Right lung (tissue), 5 donors: Measurements from ENCODE around the gene PIK3R4. TPM values are rescaled to one million over a fixed set of nuclear protein-coding genes. Genes with fewer than 3 reads are reported as not detected.

Experiments
- DNase-seq, 2 donors: peaks; one replicate each; pipeline ENCODE4 v3.0.0-alpha.2; 2013
- polyA plus RNA-seq, 5 donors: library from polyadenylated mRNA; unstranded; fragments of 120-200 nt; gene quantifications; one replicate each; pipeline versions ENCODE4 v1.2.1 to v1.2.3, GENCODE V29; 2013; ENCODE audit warnings: inconsistent platforms in 1 of 5, low replicate concordance in 1 of 5; ENCODE audit not compliant: insufficient read length in 5 of 5, insufficient read depth in 1 of 5

The PIK3R4 gene
- polyA plus RNA-seq, 5 donors = 44.4 to 50.9 (median 49.2) TPM

DNA sequence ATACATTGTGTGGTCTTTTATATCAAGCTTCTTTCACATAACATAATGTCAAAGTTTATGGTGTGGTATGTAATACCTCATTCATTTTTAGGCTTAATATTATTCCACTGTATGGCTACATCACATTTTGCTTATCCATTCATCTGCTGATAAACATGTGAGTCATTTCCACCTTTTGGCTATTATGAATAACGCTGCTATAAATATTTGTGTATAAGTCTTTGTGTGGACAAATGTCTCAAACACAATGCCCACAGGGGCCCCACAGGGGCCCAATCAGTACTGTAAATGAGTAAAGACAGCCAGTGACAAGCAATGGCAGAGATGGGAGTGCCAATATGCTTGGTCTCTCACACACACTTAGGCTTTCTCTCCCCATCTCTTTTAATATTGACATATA is 54.2 kb downstream of the PIK3R4 start:
- DNase-seq = no peak

GRCh38 chr3:130688697-130689470 is 57.7 kb downstream of the PIK3R4 start:
- no peak for DNase-seq

DNA sequence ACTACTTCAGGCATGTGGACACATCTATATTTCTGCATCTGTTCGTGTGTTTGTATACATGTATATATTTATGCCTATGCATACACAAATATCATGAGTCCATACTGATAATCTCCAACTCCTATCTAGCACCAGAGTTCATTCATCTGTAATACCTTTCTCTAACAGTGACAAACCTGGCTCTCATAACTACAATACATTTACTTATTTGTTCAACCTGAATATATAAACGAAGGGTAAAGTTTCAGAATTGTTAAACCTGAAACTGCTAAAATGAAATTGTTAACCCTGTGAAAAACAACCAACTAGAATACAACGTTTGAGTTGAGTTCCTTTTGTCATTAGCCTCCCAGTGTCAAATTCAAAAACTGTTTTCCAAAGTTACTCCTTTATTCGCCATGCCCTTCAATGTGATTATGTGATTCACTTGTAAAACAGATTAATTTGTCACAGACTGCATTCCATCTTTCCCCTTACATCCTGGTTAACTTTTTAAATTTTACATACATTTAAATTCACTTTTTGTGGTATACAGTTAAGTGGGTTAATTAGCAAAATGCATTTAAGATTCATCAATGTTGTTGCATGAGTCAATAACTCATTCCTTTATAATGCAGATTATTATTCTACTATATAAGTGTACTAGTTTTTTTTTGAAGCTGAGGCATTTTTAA is 58.5 kb downstream of the PIK3R4 start:
- DNase-seq = no peak

- DNase-seq = no peak
Observed at GRCh38 chr3:130687327-130687726, 59.3 kb downstream of the PIK3R4 start.

- DNase-seq = no peak
Observed at GRCh38 chr3:130686833-130687232, 59.8 kb downstream of the PIK3R4 start.

DNA sequence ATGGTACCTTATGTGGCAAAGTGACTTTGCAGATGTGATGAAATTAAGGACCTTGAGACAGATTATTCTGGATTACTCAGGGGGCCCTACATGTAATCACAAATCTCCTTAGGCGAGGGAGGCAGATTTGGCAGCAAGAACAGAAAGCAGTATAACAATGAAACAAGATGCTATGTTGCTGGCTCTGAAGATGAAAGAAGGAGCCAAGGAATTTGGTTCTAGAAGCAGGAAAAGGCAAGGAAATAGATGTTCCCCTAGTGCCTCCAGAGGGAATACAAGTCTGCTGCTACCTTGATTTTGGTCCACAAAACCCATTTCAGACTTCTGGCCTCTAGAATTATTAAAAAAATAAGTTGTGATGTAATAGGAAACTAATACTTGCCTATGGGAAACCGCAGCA is 64.5 kb downstream of the PIK3R4 start:
- no peak for DNase-seq

- no peak for DNase-seq
Observed at GRCh38 chr3:130679218-130679617, 67.4 kb downstream of the PIK3R4 start.

GRCh38 chr3:130677343-130677742 is 69.3 kb downstream of the PIK3R4 start:
- DNase-seq = peak in 1 of 2 donors; percentile 56

DNA sequence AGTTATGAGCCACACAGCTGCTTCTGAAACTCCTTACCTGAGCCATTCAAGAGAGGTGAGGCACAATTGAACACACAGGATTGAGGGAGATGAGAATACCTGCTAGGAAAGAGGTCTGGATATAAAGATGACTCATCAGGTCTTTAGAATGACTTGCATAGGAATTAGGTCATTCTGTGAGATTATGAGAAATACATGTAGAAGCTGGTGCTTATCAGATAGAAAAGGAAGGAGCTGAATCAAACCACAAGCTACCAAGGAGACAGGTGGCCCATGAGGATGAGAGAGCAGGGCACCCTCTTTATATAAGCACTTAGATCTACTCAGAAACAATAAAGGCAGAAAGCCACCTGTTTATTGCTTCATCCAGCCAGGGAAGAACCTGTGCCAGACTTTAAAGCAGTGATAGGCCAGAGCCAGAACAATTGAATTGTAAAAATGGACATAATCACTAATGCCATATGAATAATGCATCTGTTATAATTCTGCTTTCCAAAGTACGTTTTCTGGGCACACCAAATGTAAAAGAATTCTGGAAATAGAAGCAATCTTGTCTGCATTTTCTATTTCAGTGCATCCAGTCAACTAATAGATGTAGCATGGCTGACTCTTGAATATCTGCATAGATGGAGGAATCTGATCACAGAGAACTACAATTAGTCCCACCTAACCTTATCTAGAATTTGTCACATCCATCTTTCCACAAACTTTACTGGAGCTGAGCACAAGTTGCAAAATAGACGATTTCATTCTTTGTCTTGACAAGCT is 74.9 kb downstream of the PIK3R4 start:
- DNase-seq = no peak

DNA sequence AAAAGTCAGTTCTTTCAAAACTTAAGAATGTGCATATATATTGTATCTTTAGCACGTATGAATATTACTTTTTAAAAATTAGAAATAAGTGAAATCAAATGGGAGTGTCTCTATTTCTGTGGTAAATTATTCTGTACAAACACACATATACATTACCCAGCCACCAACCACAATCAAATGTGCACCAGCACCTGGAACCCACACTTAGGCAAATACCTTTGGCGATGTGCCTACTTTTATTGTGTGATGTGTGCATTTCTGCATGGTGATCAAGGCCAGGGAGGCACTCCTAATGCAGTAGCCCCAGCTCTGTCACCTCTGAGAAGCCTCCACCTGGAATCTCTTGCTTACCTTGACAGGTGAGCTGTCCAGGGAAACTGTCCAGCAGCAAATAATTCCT is 76.9 kb downstream of the PIK3R4 start:
- DNase-seq = no peak

- no peak for DNase-seq
Observed at GRCh38 chr3:130663092-130663491, 83.5 kb downstream of the PIK3R4 start.

- no peak for DNase-seq
Observed at GRCh38 chr3:130662501-130662996, 84.1 kb downstream of the PIK3R4 start.

GRCh38 chr3:130661140-130661891 is 85.3 kb downstream of the PIK3R4 start:
- no peak for DNase-seq

DNA sequence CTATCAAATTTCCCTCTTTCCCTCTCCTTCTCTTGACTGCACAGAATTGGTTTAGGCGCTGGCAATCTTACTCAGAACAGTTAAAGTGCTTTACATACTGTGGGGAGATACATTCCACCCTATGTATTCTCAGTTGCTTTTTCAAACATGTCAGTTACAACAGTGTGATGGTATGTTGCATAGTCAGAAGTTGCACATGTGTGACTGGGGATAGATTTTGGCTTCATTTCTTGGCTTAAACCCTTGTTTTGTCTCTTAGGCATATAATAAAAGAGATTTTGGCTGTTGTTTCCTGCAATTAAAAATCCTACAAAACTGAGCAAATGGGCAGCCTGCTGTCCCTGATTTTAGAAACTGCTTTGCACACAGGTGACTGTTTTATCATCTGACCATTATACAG is 86.7 kb downstream of the PIK3R4 start:
- peak; percentile 61 to 65 for DNase-seq

GRCh38 chr3:130658678-130659077 is 88.0 kb downstream of the PIK3R4 start:
- peak in 1 of 2 donors; percentile 57 for DNase-seq

DNA sequence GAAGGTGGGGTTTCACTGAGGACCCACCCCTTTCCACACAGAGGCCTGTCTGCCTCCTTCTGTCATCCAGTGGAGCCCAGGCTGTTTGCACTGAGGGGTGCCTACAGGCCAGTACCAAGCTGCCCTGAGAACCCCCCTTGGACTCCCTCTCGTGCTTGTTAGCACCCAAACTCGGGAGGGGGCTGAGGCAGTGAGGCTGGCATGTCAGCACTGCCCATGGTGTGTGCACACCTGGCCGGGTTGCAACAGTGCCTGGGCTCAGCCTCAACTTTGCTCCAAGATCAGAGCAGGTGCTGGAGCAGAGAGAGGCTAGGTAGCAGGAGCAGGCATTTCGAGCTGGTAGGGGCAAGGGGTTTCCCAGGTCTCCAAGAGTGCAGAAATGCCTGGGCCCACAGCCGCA is 90.0 kb downstream of the PIK3R4 start:
- no peak for DNase-seq

DNA sequence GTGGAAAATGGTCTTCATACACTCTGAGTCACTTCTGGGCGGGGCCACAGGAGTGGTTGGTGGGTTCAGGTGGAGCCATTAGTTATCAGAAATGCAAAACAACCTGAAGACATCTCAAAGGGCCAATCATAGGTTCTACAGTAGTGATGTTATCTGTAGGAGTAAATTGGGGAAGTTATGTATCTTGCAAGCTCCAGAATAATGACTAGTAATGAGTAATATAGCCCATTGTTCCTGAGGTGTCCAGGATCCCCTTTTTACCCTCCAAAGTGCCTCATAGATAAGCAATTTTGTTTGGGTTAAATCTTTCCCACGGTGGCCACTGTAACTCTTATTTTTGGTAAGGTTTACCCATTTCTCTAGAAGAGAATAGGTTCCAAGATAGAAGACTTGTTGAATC is 91.7 kb downstream of the PIK3R4 start:
- DNase-seq = no peak

DNA sequence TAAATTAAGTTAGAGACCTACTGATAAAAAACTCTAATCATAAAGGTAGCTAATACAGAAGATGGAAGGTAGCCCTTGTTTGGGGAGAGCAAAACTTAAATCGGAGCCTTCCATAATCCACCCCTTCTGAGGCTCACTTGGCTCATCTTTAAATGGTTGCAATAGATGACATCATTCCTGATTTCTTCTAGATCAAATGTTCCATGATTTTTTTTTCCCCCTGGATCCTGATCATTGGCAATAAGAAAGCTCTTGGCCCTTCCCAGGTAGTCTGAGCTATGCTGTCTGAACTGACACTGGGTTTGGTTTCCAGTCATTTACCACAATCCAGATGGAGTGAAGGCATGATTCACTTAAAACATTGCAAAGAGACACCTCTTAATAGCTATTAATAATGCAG is 92.5 kb downstream of the PIK3R4 start:
- DNase-seq = no peak

DNA sequence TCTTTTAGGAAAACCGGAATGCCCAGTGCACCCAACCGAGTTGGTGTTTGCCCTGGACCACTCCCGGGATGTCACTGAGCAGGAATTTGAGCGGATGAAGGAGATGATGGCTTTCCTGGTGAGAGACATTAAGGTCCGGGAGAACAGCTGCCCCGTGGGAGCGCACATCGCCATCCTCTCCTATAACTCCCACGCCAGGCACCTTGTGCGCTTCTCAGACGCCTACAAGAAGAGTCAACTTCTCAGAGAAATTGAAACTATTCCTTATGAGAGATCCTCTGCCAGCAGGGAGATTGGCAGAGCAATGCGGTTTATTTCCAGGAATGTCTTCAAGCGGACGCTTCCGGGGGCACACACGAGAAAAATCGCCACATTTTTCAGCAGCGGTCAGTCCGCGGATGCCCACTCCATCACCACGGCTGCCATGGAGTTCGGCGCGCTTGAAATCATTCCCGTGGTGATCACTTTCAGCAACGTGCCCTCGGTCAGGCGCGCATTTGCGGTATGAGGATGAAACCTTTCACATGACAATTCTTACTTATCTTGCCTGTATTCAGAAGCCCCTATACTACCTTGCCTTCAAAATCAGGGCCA is 97.5 kb downstream of the PIK3R4 start:
- no peak for DNase-seq

DNA sequence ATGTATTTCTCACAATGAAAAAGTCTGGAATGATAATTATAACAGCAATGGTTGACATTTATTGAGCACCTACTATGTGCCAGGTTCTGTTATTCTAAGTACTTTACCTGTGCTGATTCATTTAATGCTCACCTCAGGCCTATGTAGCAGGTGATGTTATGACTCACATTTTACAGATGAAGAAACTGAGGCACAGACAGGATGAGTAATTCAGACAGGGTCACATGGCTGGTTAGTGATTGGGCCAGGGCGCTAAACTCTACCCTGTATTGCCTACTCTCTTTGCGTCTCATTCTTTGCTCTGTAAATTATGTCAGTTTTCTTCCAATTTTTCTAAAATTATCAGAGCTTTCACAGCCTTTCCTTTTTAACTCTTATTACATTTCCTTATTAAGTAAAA is 98.3 kb downstream of the PIK3R4 start:
- no peak for DNase-seq

DNA sequence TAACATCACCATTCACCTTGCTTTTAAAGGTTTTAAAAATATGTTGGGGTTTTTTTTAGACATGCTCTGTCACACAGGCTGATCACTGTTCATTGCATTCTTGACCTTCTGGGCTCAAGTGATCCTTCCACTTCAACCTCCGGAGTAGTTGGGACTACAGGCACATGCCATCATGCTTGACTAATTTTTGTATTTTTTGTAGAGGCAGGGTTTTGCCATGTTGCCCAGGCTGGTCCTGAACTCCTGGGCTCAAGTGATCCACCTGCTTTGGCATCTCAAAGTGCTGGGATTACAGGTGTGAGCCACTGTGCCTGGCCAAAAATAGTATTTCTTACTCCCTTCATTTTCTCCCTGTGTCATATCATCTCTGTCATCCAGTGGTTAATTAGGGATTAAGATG is 101.4 kb downstream of the PIK3R4 start:
- DNase-seq = no peak
